CD8-positive, alpha-beta memory T cell (primary cell): ENCODE results near the gene ARL17B. TPM values are rescaled to one million over a fixed set of nuclear protein-coding genes. Genes with fewer than 3 reads are reported as not detected.
"Not testable (repeated sequence)": the region's sequence is repeated elsewhere in the genome, so short reads cannot be mapped to it uniquely, and the experiment has no call there.

Experiments
- CTCF ChIA-PET: fragments of 350-600 bp; sonication (Branson Sonifier 250); formaldehyde crosslinking; loops from one replicate; lab custom pipeline; 2021; ENCODE audit warnings: antibody characterized with exemption; lab: Charles Lee
- POLR2A ChIA-PET: fragments of 350-600 bp; sonication (Branson Sonifier 250); formaldehyde crosslinking; loops from one replicate; lab custom pipeline; 2021; ENCODE audit warnings: antibody characterized with exemption; lab: Charles Lee
- DNase-seq, 5 donors: peaks; one replicate each; pipeline versions ENCODE4 v3.0.0 to v3.0.0-alpha.2; 2020 to 2022; ENCODE audit warnings: mixed read lengths in 1 of 5
- H3K27ac ChIP-seq: one replicate; pipeline ENCODE4 v1.7.0; 2013; ENCODE audit warnings: low read depth, mild to moderate bottlenecking, low read length, moderate library complexity
- H3K27me3 ChIP-seq: 2 replicates; pipeline ENCODE4 v1.7.0; 2013; ENCODE audit warnings: low read length, mild to moderate bottlenecking; ENCODE audit not compliant: insufficient read depth, poor library complexity, severe bottlenecking
- H3K36me3 ChIP-seq: 2 replicates; pipeline ENCODE4 v1.7.0; 2013; ENCODE audit warnings: mild to moderate bottlenecking, low read length, moderate library complexity; ENCODE audit not compliant: insufficient read depth
- H3K4me1 ChIP-seq: 2 replicates; pipeline ENCODE4 v1.7.0; 2013; ENCODE audit warnings: mild to moderate bottlenecking, low read length, moderate library complexity; ENCODE audit not compliant: insufficient read depth
- H3K4me3 ChIP-seq: 2 replicates; pipeline ENCODE4 v1.7.0; 2013; ENCODE audit warnings: mild to moderate bottlenecking, low read length
- H3K9me3 ChIP-seq: 2 replicates; pipeline ENCODE4 v1.7.0; 2013; ENCODE audit warnings: mild to moderate bottlenecking, low read length
- H3K27ac Mint-ChIP-seq, 8 donors: one replicate each; pipeline ENCODE4 v1.8.0; 2020 to 2021; ENCODE audit warnings: mixed read lengths in 8 of 8, mild to moderate bottlenecking in 6 of 8, inconsistent platforms in 3 of 8, moderate library complexity in 3 of 8
- H3K27me3 Mint-ChIP-seq, 2 donors: one replicate each; pipeline ENCODE4 v1.8.0; 2020 to 2021; ENCODE audit warnings: mixed read lengths in 2 of 2, mild to moderate bottlenecking in 1 of 2, moderate library complexity in 1 of 2
- H3K36me3 Mint-ChIP-seq, 3 donors: one replicate each; pipeline ENCODE4 v1.8.0; 2020 to 2021; ENCODE audit warnings: mixed read lengths in 3 of 3, inconsistent platforms in 1 of 3, mild to moderate bottlenecking in 1 of 3
- H3K4me1 Mint-ChIP-seq, 3 donors: one replicate each; pipeline ENCODE4 v1.8.0; 2020 to 2021; ENCODE audit warnings: mixed read lengths in 3 of 3, inconsistent platforms in 1 of 3, mild to moderate bottlenecking in 1 of 3
- H3K4me3 Mint-ChIP-seq, 7 donors: one replicate each; pipeline ENCODE4 v1.8.0; 2020 to 2021; ENCODE audit warnings: mixed read lengths in 7 of 7, mild to moderate bottlenecking in 6 of 7, moderate library complexity in 4 of 7, inconsistent platforms in 2 of 7
- H3K9me3 Mint-ChIP-seq, 5 donors: one replicate each; pipeline ENCODE4 v1.8.0; 2020 to 2022; ENCODE audit warnings: mixed read lengths in 5 of 5, mild to moderate bottlenecking in 3 of 5, moderate library complexity in 2 of 5, inconsistent platforms in 1 of 5
- polyA plus RNA-seq: library from polyadenylated mRNA; unstranded; fragments of 300-500 nt; fragmentation: Illumina TruSeq; gene quantifications from one replicate; pipeline ENCODE4 v1.2.3, GENCODE V29; 2021
- total RNA-seq, 2 experiments: library from RNA; stranded (reverse); gene quantifications; one replicate each; pipeline ENCODE4 v1.2.3, GENCODE V29; 2021

ARL17B gene
- total and polyA plus RNA-seq, 3 experiments from 2014 or later = 11.5 to 25.8 (median 12.9) TPM

GRCh38 chr17:46253722-46254121, 107.8 kb downstream of the ARL17B start:
- H3K4me3 ChIP-seq, H3K27ac ChIP-seq, H3K4me1 ChIP-seq, POLR2A ChIA-PET, H3K36me3 ChIP-seq, H3K27me3 Mint-ChIP-seq, H3K27ac Mint-ChIP-seq, CTCF ChIA-PET, H3K27me3 ChIP-seq, H3K9me3 Mint-ChIP-seq, H3K4me1 Mint-ChIP-seq, H3K9me3 ChIP-seq, H3K36me3 Mint-ChIP-seq, H3K4me3 Mint-ChIP-seq: not testable (repeated sequence)
- DNase-seq = peak; percentile 60 to 89 (median 73)

GRCh38 chr17:46252804-46253203, 108.8 kb downstream of the ARL17B start:
- H3K9me3 Mint-ChIP-seq, H3K27me3 ChIP-seq, CTCF ChIA-PET, POLR2A ChIA-PET, H3K9me3 ChIP-seq, H3K36me3 Mint-ChIP-seq, H3K4me1 Mint-ChIP-seq, DNase-seq, H3K27ac ChIP-seq, H3K27ac Mint-ChIP-seq, H3K4me3 Mint-ChIP-seq, H3K4me1 ChIP-seq, H3K4me3 ChIP-seq, H3K36me3 ChIP-seq: not testable (repeated sequence)
- peaks cover 2 to 11% of the 10 kb centered on the region in 2 donors for H3K27me3 Mint-ChIP-seq

GRCh38 chr17:46249153-46249552, 112.4 kb downstream of the ARL17B start:
- H3K27ac ChIP-seq, H3K9me3 Mint-ChIP-seq, H3K4me1 ChIP-seq, H3K36me3 ChIP-seq, H3K4me3 ChIP-seq, H3K4me3 Mint-ChIP-seq, H3K36me3 Mint-ChIP-seq, DNase-seq, H3K27me3 ChIP-seq, H3K4me1 Mint-ChIP-seq, H3K9me3 ChIP-seq, H3K27ac Mint-ChIP-seq, CTCF ChIA-PET, POLR2A ChIA-PET: not testable (repeated sequence)
- peaks cover 2 to 11% of the 10 kb centered on the region in 2 donors for H3K27me3 Mint-ChIP-seq

DNA sequence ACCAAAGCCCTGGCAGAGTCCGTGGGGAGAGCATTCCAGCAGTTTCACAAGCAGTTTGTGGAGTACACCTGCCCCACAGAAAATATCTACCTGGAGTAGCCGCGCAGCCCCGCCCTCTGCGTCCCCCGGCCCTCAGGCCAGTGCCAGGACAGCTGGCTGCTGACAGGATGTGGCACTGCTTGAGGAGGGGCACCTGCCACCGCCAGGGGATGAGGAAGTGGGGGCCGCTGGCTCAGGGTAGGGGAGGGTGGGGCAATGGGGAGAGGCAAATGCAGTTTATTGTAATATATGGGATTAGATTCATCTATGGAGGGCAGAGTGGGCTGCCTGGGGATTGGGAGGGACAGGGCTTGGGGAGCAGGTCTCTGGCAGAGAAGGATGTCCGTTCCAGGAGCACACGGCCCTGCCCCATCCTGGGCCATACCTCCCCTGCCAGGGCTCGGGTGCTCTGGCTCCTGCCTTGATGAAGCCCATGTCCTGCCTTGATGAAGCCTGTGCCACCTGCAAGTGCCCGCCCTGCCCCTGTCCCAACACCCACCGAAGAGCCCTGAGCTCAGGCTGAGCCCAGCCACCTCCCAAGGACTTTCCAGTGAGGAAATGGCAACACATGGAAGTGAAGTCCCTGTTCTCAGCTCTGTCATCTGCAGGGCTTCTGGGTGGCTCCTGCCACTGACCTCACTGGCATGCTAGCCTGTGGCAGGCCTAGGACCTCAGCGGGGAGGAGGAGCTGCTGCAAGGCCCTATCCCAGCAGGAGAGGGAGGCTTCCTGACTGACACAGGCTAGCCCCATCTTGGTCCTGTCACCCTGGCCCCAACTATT, 116.4 kb downstream of the ARL17B start:
- H3K36me3 ChIP-seq, H3K27ac ChIP-seq, CTCF ChIA-PET, POLR2A ChIA-PET, H3K4me1 ChIP-seq, H3K27me3 Mint-ChIP-seq, H3K9me3 Mint-ChIP-seq, DNase-seq, H3K27me3 ChIP-seq, H3K36me3 Mint-ChIP-seq, H3K4me3 ChIP-seq, H3K4me1 Mint-ChIP-seq, H3K9me3 ChIP-seq: not testable (repeated sequence)
- Mint-ChIP-seq H3K4me3 (peak overlapping the region in 2 of 7 donors; percentile 41 to 43), H3K27ac (peak overlapping the region in 3 of 8 donors; percentile 53 to 86 (median 61))

GRCh38 chr17:46244339-46244913, 117.1 kb downstream of the ARL17B start:
- H3K4me3 Mint-ChIP-seq = not testable (repeated sequence)

GRCh38 chr17:46243928-46244327, 117.6 kb downstream of the ARL17B start:
- H3K27ac ChIP-seq, H3K36me3 Mint-ChIP-seq, H3K9me3 Mint-ChIP-seq, H3K4me3 Mint-ChIP-seq, H3K36me3 ChIP-seq, POLR2A ChIA-PET, H3K4me1 ChIP-seq, DNase-seq, H3K4me3 ChIP-seq, H3K27me3 Mint-ChIP-seq, H3K27ac Mint-ChIP-seq, H3K9me3 ChIP-seq, H3K27me3 ChIP-seq, H3K4me1 Mint-ChIP-seq, CTCF ChIA-PET: not testable (repeated sequence)

More at GRCh38 chr17:46244339-46244913, 117.1 kb downstream of the ARL17B start:
- H3K4me1 Mint-ChIP-seq, H3K27me3 ChIP-seq, H3K4me1 ChIP-seq, H3K27ac Mint-ChIP-seq, H3K27ac ChIP-seq, H3K4me3 ChIP-seq, DNase-seq, POLR2A ChIA-PET, H3K36me3 ChIP-seq, H3K9me3 ChIP-seq, H3K27me3 Mint-ChIP-seq, H3K36me3 Mint-ChIP-seq, CTCF ChIA-PET, H3K9me3 Mint-ChIP-seq: not testable (repeated sequence)

- H3K9me3 Mint-ChIP-seq, H3K4me1 ChIP-seq, H3K4me3 Mint-ChIP-seq, H3K36me3 ChIP-seq, H3K4me1 Mint-ChIP-seq, DNase-seq, POLR2A ChIA-PET, H3K36me3 Mint-ChIP-seq, H3K9me3 ChIP-seq, H3K27me3 ChIP-seq, H3K4me3 ChIP-seq, H3K27ac ChIP-seq, CTCF ChIA-PET, H3K27me3 Mint-ChIP-seq, H3K27ac Mint-ChIP-seq: not testable (repeated sequence)
These were observed 118.1 kb downstream of the ARL17B start for GRCh38 chr17:46243505-46243904.

DNA sequence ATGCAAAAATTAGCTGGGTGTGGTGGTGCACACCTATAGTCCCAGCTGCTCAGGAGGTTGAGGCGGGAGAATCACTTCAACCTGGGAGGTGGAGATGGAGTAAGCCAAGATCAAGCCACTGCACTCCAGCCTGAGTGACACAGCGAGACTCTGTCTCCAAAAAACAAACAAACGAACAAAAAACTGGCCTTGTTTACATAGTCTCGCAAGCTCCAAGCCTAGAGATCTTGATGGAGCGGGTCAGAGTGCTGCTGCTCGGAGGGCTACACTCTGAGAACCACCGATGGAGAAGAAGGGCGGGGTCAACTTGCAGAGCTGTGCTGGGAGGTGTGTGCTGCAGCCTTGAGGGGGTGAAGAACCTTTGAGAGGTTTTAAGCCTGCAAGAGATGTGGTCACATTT, 130.2 kb downstream of the ARL17B start:
- H3K27me3 Mint-ChIP-seq, H3K36me3 Mint-ChIP-seq, H3K4me1 ChIP-seq, POLR2A ChIA-PET, H3K27ac Mint-ChIP-seq, H3K36me3 ChIP-seq, H3K9me3 Mint-ChIP-seq, CTCF ChIA-PET, H3K4me3 Mint-ChIP-seq, H3K4me3 ChIP-seq, H3K4me1 Mint-ChIP-seq, DNase-seq, H3K27ac ChIP-seq, H3K9me3 ChIP-seq, H3K27me3 ChIP-seq: not testable (repeated sequence)
